Fibroblast of mammary gland (primary cell): ENCODE results near the gene RASAL3.
A peak's percentile ranks its signal among the peaks of the same experiment; 100 is the strongest.

Experiments
- DNase-seq: peaks from one replicate; pipeline ENCODE4 v3.0.0-alpha.2; 2010; ENCODE audit warnings: low read depth
- H3K4me3 ChIP-seq: 2 replicates; pipeline ENCODE4 v1.5.1; 2011; ENCODE audit warnings: low read depth, mild to moderate bottlenecking, low read length, moderate library complexity; ENCODE audit not compliant: control insufficient read depth
- TF ChIP-seq, protein P1 (sequence below): conservative IDR thresholded peaks from 2 replicates; pipeline ENCODE4 v1.5.1; 2011; ENCODE audit warnings: low read depth, low read length, inconsistent platforms; ENCODE audit not compliant: control insufficient read depth, insufficient read depth

Gene RASAL3

DNA sequence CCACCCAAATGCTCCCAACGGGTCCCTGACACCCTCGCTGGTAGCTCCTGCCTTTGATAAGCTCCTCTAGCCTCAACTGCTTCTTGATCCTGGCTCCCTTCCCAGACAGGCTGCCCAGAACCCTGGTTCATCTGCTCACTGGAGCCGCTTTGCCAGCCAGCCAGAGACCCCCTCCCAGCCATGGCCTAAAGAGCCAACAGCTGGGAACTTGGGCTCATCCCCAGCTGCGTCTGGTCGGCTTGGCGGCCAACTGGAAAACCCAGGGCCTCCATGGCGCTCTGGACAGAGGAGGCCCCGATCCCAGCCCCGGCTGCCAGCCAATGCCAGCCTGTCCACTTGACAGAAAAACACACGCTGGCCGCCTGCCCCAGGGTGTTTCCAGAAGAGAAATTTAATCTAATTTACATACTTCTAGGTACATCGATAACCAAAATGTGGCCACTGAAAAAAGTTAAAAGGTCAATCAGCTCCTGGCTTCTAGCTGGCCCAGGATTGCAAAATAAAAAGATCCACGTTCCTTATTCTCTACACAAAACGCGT lies 42.6 kb downstream of the RASAL3 start:
- TF ChIP-seq, protein P1, sequence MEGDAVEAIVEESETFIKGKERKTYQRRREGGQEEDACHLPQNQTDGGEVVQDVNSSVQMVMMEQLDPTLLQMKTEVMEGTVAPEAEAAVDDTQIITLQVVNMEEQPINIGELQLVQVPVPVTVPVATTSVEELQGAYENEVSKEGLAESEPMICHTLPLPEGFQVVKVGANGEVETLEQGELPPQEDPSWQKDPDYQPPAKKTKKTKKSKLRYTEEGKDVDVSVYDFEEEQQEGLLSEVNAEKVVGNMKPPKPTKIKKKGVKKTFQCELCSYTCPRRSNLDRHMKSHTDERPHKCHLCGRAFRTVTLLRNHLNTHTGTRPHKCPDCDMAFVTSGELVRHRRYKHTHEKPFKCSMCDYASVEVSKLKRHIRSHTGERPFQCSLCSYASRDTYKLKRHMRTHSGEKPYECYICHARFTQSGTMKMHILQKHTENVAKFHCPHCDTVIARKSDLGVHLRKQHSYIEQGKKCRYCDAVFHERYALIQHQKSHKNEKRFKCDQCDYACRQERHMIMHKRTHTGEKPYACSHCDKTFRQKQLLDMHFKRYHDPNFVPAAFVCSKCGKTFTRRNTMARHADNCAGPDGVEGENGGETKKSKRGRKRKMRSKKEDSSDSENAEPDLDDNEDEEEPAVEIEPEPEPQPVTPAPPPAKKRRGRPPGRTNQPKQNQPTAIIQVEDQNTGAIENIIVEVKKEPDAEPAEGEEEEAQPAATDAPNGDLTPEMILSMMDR = no peak
- DNase-seq = no peak
- no peak overlapping the region for H3K4me3 ChIP-seq

GRCh38 chr19:15421136-15421695 lies 43.1 kb downstream of the RASAL3 start:
- no peak for DNase-seq
- TF ChIP-seq, protein P1 = no peak
- H3K4me3 ChIP-seq = no peak overlapping the region

DNA sequence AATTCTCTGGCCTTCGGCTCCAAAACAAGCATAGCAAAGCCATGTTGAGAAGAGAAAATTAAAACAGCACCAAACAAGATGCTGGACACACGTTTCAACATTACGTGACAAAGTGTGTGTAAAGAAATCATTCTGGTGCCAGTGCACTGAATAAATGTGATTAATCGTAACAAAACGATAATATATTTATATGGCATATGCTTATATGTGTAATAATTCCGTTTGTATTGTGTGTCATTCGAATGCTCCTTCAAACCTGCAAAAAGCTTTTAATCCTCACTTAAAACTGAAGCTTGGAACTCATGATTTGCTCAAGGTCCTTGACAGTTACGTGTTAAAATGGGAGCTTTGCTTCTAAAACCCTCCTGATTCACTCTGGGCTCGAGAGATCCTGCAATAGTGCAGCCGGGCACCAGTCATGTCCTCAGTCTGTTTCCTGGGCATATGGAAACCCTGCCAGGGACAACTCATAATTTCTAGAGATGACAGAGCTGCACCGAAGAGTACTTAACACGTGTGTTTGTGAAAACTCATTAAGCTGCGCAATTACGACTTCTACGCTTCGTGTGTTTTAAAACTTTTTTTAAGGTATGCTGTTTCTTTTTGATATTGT lies 44.8 kb downstream of the RASAL3 start:
- DNase-seq = peak; percentile 52
- H3K4me3 ChIP-seq = peak overlapping the region; percentile 49

GRCh38 chr19:15418579-15419412 lies 45.5 kb downstream of the RASAL3 start, which contains the start of gene AKAP8L:
Gene AKAP8L (minus strand): TSS chr19:15418988. CDS start chr19:15418923, 65 bp downstream.
- peak within 1 kb of the TSS; percentile 92 for H3K4me3 ChIP-seq
- peak; percentile 100 for DNase-seq
- TF ChIP-seq, protein P1 = peak; percentile 50

More for the DNA sequence above, 44.8 kb downstream of the RASAL3 start:
- TF ChIP-seq, protein P1 = no peak

GRCh38 chr19:15418231-15418578 lies 46.1 kb downstream of the RASAL3 start:
- H3K4me3 ChIP-seq = peak overlapping the region; percentile 92
- TF ChIP-seq, protein P1 = no peak
- DNase-seq = peak; percentile 17

GRCh38 chr19:15417699-15418098 lies 46.6 kb downstream of the RASAL3 start:
- H3K4me3 ChIP-seq = peak overlapping the region; percentile 92
- TF ChIP-seq, protein P1 = no peak
- peak; percentile 34 for DNase-seq
